ENCODE data around the gene DEFB118. TPM values are rescaled to one million over a fixed set of nuclear protein-coding genes. Genes with fewer than 3 reads are reported as not detected.

The DEFB118 gene
- total RNA-seq, 1 donor from 2014 or later: not detected

DNA sequence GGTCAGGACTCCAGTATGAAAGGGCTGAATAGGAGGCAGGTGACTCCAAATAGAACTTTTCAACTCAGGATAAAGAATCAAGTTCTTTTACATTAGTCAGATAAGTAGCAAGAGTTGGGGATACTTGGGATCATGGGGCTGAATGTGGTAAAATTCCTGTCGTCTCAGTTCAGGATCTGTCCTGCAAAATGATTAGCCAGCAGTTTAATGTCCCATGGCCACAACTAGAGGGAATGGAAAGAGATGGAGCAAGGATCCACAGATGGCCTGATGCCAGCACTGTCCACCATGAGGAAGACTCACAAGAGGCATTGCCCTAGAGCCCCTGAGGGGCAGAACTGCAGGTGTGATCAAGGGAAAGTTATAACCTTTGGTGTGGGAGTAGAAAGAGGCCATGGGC, 35.5 kb downstream of the DEFB118 start:
- H3K9me3 Mint-ChIP-seq (ENCODE audit: low read depth): peaks cover 6% of the 10 kb centered on the region

DNA sequence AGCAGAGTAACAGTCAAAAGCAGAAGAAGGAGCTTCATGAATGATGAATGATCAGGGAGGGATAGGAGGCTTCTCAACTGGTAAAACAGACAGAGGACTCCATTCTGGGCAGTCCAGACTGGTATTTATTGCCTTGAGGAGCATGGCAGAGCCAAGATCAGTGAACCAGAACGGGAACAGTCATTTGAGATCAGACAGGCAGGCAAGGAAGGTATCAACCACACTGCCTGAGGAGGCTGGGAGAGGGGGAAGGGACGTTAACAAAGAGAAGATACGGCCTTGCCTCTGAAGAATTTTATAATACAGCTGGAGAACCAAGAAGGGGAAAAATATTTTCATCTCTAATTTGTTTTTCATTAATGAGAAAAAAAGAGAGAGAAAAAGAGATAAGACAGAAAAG, 37.7 kb downstream of the DEFB118 start, which contains the start of gene DEFB121:
DEFB121 (minus strand) TSS at position 101 of the 400 bp plus-strand sequence; CDS start at position 38, 63 bp downstream.
- peaks cover 4% of the 10 kb centered on the region for H3K9me3 Mint-ChIP-seq (ENCODE audit: low read depth)
- no peaks in the 10 kb centered on the region for H3K36me3 Mint-ChIP-seq (ENCODE audit: low read depth)
- H3K27ac Mint-ChIP-seq (ENCODE audit: unreplicated experiment): no peak within 1 kb of the TSS
- H3K27me3 Mint-ChIP-seq (ENCODE audit: low read depth): peaks cover 7% of the 10 kb centered on the region
- H3K4me1 Mint-ChIP-seq (ENCODE audit: low read depth): no peaks in the 10 kb centered on the region
- no peak for DNase-seq (ENCODE audit: low spot score)
- H3K4me3 Mint-ChIP-seq (ENCODE audit: unreplicated experiment): no peak within 1 kb of the TSS
- TF ChIP-seq, protein P1, sequence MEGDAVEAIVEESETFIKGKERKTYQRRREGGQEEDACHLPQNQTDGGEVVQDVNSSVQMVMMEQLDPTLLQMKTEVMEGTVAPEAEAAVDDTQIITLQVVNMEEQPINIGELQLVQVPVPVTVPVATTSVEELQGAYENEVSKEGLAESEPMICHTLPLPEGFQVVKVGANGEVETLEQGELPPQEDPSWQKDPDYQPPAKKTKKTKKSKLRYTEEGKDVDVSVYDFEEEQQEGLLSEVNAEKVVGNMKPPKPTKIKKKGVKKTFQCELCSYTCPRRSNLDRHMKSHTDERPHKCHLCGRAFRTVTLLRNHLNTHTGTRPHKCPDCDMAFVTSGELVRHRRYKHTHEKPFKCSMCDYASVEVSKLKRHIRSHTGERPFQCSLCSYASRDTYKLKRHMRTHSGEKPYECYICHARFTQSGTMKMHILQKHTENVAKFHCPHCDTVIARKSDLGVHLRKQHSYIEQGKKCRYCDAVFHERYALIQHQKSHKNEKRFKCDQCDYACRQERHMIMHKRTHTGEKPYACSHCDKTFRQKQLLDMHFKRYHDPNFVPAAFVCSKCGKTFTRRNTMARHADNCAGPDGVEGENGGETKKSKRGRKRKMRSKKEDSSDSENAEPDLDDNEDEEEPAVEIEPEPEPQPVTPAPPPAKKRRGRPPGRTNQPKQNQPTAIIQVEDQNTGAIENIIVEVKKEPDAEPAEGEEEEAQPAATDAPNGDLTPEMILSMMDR (IDR thresholded peaks at IDR 0.05): no peak

More for the DNA sequence above, 35.5 kb downstream of the DEFB118 start:
- Mint-ChIP-seq H3K4me1 (ENCODE audit: low read depth) (no peaks in the 10 kb centered on the region), H3K27ac (ENCODE audit: unreplicated experiment) (no peak overlapping the region), H3K27me3 (ENCODE audit: low read depth) (peaks cover 7% of the 10 kb centered on the region), H3K36me3 (ENCODE audit: low read depth) (no peaks in the 10 kb centered on the region), H3K4me3 (ENCODE audit: unreplicated experiment) (no peak overlapping the region)
- no peak for DNase-seq (ENCODE audit: low spot score)
- TF ChIP-seq, protein P1 (IDR thresholded peaks at IDR 0.05): no peak

DNA sequence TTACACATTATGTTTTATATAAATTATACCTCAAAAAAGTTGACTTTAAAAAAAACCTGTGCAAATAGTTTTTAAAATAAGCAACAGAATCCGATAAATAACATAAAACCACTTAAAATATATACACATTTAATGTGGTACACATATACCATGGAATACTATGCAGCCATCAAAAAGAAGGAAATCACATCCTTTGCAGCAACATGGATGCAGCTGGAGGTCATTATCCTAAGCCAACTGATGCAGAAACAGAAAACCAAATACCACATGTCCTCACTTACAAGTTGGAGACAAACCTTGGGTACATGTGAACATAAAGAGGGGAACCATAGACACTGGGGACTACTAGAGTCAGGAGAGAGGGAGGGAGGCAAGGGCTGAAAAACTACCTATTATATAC, 41.6 kb downstream of the DEFB118 start:
- H3K9me3 Mint-ChIP-seq (ENCODE audit: low read depth): peaks cover 4% of the 10 kb centered on the region
- TF ChIP-seq, protein P1 (IDR thresholded peaks at IDR 0.05): no peak
- no peaks in the 10 kb centered on the region for H3K36me3 Mint-ChIP-seq (ENCODE audit: low read depth)
- peaks cover 21% of the 10 kb centered on the region for H3K27me3 Mint-ChIP-seq (ENCODE audit: low read depth)
- DNase-seq (ENCODE audit: low spot score): no peak
- no peak overlapping the region for H3K27ac Mint-ChIP-seq (ENCODE audit: unreplicated experiment)
- H3K4me1 Mint-ChIP-seq (ENCODE audit: low read depth): no peaks in the 10 kb centered on the region
- no peak overlapping the region for H3K4me3 Mint-ChIP-seq (ENCODE audit: unreplicated experiment)

DNA sequence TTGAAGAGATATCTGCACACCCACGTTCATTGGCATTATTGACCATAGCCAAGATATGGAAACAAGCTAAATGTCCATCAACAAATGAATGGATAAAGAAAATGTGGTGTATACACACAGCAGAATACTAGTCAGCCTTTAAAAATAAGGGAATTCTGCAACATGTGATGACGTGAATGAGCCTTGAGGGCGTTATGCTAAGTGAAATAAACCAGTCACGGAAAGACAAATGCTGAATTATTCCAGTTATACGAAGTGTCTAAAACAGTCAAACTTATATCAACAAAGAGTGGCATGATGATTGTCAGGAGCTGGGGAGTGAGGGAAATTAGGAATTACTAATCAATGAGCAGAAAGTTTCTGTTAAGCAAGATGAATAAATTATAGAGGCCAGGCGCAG, 46.0 kb downstream of the DEFB118 start:
- Mint-ChIP-seq H3K27me3 (ENCODE audit: low read depth) (peaks cover 14% of the 10 kb centered on the region), H3K36me3 (ENCODE audit: low read depth) (no peaks in the 10 kb centered on the region), H3K27ac (ENCODE audit: unreplicated experiment) (no peak overlapping the region), H3K4me1 (ENCODE audit: low read depth) (no peaks in the 10 kb centered on the region), H3K4me3 (ENCODE audit: unreplicated experiment) (no peak overlapping the region), H3K9me3 (ENCODE audit: low read depth) (peaks cover 5% of the 10 kb centered on the region)
- no peak for DNase-seq (ENCODE audit: low spot score)
- TF ChIP-seq, protein P1 (IDR thresholded peaks at IDR 0.05): no peak

DNA sequence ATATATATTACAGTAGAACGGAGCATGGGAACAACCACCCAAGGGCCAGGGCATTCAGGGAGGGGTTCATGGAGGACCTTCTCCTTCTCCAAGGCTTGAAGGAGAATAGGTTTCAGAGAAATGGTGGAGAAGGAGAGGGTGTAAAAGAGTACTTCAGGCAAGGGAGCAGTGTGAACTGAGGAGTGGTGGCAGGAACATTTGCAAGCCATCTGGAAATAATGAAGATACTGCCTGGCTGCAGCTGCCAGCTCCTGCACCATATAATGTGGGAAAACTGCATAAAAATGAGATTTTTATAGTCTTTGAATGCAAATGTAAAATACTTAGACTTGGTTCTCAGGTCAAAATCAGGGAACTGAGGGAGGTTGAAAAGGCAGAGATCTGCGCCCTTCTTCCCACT, 47.3 kb downstream of the DEFB118 start:
- no peaks in the 10 kb centered on the region for H3K36me3 Mint-ChIP-seq (ENCODE audit: low read depth)
- no peaks in the 10 kb centered on the region for H3K4me1 Mint-ChIP-seq (ENCODE audit: low read depth)
- peaks cover 5% of the 10 kb centered on the region for H3K9me3 Mint-ChIP-seq (ENCODE audit: low read depth)
- TF ChIP-seq, protein P1 (IDR thresholded peaks at IDR 0.05): no peak
- H3K4me3 Mint-ChIP-seq (ENCODE audit: unreplicated experiment): no peak overlapping the region
- no peak overlapping the region for H3K27ac Mint-ChIP-seq (ENCODE audit: unreplicated experiment)
- H3K27me3 Mint-ChIP-seq (ENCODE audit: low read depth): peaks cover 14% of the 10 kb centered on the region
- no peak for DNase-seq (ENCODE audit: low spot score)
